Measurements from ENCODE around the gene PDE7B.

Gene PDE7B

DNA sequence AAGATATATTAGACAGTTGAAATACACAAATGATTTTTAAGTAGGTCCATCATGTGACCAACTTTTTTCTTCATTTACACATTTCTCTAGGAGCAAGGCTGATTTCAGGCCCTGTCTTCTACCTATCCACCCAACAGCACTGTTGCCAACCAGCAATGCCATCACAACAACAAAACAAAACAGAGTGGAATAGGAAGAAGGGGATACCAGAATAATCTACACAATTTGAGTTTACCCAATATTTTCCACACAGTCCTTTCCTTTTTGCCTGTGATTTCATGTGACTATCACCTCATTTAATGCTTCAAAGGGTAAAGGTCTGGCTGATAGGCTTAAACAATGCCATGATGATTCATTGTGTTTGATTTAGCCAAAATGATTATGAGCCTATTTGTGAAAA, 303.7 kb downstream of the PDE7B start:
- Histone ChIP-seq H4K20me1 (ENCODE audit: insufficient read depth) (no peaks in the 10 kb centered on the region), H3K36me3 (ENCODE audit: insufficient read depth) (no peaks in the 10 kb centered on the region), H3K27ac (no peak overlapping the region), H3K27me3 (ENCODE audit: insufficient read depth, low read depth) (no peaks in the 10 kb centered on the region), H3K9ac (no peak overlapping the region), H2AFZ (ENCODE audit: low read depth) (no peak overlapping the region), H3K4me3 (IDR thresholded peaks at IDR 0.05; ENCODE audit: insufficient read depth, low read depth, low read length) (no peak overlapping the region), H3K79me2 (ENCODE audit: insufficient read depth, low read depth) (no peaks in the 10 kb centered on the region), H3K4me2 (no peak overlapping the region), H3K4me1 (ENCODE audit: low read depth, poor library complexity, severe bottlenecking) (no peaks in the 10 kb centered on the region)
- TF ChIP-seq, protein P1, sequence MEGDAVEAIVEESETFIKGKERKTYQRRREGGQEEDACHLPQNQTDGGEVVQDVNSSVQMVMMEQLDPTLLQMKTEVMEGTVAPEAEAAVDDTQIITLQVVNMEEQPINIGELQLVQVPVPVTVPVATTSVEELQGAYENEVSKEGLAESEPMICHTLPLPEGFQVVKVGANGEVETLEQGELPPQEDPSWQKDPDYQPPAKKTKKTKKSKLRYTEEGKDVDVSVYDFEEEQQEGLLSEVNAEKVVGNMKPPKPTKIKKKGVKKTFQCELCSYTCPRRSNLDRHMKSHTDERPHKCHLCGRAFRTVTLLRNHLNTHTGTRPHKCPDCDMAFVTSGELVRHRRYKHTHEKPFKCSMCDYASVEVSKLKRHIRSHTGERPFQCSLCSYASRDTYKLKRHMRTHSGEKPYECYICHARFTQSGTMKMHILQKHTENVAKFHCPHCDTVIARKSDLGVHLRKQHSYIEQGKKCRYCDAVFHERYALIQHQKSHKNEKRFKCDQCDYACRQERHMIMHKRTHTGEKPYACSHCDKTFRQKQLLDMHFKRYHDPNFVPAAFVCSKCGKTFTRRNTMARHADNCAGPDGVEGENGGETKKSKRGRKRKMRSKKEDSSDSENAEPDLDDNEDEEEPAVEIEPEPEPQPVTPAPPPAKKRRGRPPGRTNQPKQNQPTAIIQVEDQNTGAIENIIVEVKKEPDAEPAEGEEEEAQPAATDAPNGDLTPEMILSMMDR (conservative IDR thresholded peaks at IDR 0.05; ENCODE audit: low read depth, low read length) = no peak

DNA sequence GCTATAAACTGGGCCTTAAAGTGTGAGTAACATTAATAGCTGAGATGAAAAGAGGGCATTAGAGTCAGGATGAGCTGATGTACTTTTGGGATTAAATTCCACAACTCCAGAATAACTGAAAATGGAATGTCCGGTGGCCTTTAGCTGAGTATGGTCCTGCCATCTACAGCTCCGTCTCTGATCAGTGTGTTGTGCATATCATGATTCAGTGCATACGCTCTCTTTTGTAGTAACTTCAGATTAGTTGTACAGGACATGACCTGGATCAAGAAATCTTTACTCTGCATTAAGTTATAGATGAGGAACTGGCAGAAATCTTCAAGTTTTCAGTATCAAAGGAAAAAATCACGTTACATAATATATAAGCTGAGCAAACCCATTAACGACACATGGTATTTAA, 306.2 kb downstream of the PDE7B start:
- H3K36me3 ChIP-seq (ENCODE audit: insufficient read depth) = no peaks in the 10 kb centered on the region
- H3K4me1 ChIP-seq (ENCODE audit: low read depth, poor library complexity, severe bottlenecking) = no peaks in the 10 kb centered on the region
- no peaks in the 10 kb centered on the region for H4K20me1 ChIP-seq (ENCODE audit: insufficient read depth)
- H2AFZ ChIP-seq (ENCODE audit: low read depth) = no peak overlapping the region
- H3K9ac ChIP-seq = no peak overlapping the region
- H3K4me2 ChIP-seq = no peak overlapping the region
- no peaks in the 10 kb centered on the region for H3K27me3 ChIP-seq (ENCODE audit: insufficient read depth, low read depth)
- H3K27ac ChIP-seq = no peak overlapping the region
- H3K79me2 ChIP-seq (ENCODE audit: insufficient read depth, low read depth) = no peaks in the 10 kb centered on the region
- TF ChIP-seq, protein P1 (conservative IDR thresholded peaks at IDR 0.05; ENCODE audit: low read depth, low read length) = no peak
- no peak overlapping the region for H3K4me3 ChIP-seq (IDR thresholded peaks at IDR 0.05; ENCODE audit: insufficient read depth, low read depth, low read length)

DNA sequence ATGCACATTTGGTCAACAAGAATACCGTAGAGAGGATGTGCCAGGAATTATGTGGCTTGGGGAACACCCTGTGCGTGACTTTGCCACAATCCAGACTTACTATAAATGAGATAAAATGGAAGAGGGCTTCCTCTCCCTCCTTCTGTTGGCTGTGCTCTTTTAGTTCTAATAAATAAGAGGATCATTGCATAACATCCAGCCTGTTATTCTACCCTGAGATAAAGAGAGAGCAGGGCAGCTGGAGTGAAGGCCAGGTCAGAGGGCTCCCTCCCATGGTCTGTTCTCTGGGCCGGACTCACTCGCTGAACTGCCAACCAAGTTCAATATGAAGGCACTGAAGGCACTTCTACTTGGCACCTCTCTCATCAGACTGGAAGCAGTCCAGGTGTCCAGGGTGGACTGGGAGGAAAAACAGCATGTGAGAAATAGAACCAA, 306.9 kb downstream of the PDE7B start:
- no peak overlapping the region for H3K4me3 ChIP-seq (IDR thresholded peaks at IDR 0.05; ENCODE audit: insufficient read depth, low read depth, low read length)

DNA sequence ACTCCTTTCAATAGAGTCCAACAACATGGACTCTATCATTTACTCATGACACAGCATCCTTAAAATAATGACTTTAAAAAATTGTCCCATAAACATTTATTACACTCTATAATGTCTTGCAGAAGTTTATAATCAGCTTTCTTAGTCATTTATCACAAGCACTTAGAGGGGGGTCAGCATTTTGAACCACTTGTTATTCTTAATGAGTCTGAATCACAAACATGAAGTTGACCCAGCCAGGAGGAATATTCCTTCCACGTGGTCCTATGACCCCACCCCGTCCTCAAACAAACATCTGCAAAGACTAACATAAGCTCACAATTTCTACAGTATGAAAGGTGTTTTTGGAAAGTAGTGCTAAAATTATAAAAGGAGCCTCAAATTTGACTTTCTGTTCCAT, 307.5 kb downstream of the PDE7B start:
- Histone ChIP-seq H3K27me3 (ENCODE audit: insufficient read depth, low read depth) (no peaks in the 10 kb centered on the region), H3K79me2 (ENCODE audit: insufficient read depth, low read depth) (no peaks in the 10 kb centered on the region), H4K20me1 (ENCODE audit: insufficient read depth) (no peaks in the 10 kb centered on the region), H3K36me3 (ENCODE audit: insufficient read depth) (no peaks in the 10 kb centered on the region), H3K9ac (no peak overlapping the region), H3K4me2 (no peak overlapping the region), H3K4me1 (ENCODE audit: low read depth, poor library complexity, severe bottlenecking) (no peaks in the 10 kb centered on the region), H2AFZ (ENCODE audit: low read depth) (no peak overlapping the region), H3K27ac (no peak overlapping the region), H3K4me3 (IDR thresholded peaks at IDR 0.05; ENCODE audit: insufficient read depth, low read depth, low read length) (no peak overlapping the region)
- TF ChIP-seq, protein P1 (conservative IDR thresholded peaks at IDR 0.05; ENCODE audit: low read depth, low read length) = no peak

More for the DNA sequence above, 306.9 kb downstream of the PDE7B start:
- no peaks in the 10 kb centered on the region for H3K27me3 ChIP-seq (ENCODE audit: insufficient read depth, low read depth)
- H3K27ac ChIP-seq = no peak overlapping the region
- no peak overlapping the region for H2AFZ ChIP-seq (ENCODE audit: low read depth)
- H3K79me2 ChIP-seq (ENCODE audit: insufficient read depth, low read depth) = no peaks in the 10 kb centered on the region
- H3K4me1 ChIP-seq (ENCODE audit: low read depth, poor library complexity, severe bottlenecking) = no peaks in the 10 kb centered on the region
- no peaks in the 10 kb centered on the region for H3K36me3 ChIP-seq (ENCODE audit: insufficient read depth)
- TF ChIP-seq, protein P1 (conservative IDR thresholded peaks at IDR 0.05; ENCODE audit: low read depth, low read length) = no peak
- H3K9ac ChIP-seq = no peak overlapping the region
- no peak overlapping the region for H3K4me2 ChIP-seq
- no peaks in the 10 kb centered on the region for H4K20me1 ChIP-seq (ENCODE audit: insufficient read depth)
